H9 (cell line): ENCODE measurements around the gene EYA4. TPM values are rescaled to one million over a fixed set of nuclear protein-coding genes. Genes with fewer than 3 reads are reported as not detected.

Experiments
- DNase-seq: peaks from one replicate; pipeline ENCODE4 v3.0.0-alpha.2; 2017
- H2AFZ ChIP-seq: one replicate; pipeline ENCODE4 v1.6.1; 2013; ENCODE audit warnings: mild to moderate bottlenecking, low read length, control low read depth, moderate library complexity
- H2AK5ac ChIP-seq: 2 replicates; pipeline ENCODE4 v1.6.1; 2013; ENCODE audit warnings: low read length, control low read depth, mixed read lengths; ENCODE audit not compliant: insufficient read length
- H2BK120ac ChIP-seq: one replicate; pipeline ENCODE4 v1.6.1; 2013; ENCODE audit warnings: low read depth, mild to moderate bottlenecking, low read length, control low read depth, inconsistent platforms; ENCODE audit not compliant: poor library complexity, severe bottlenecking
- H2BK12ac ChIP-seq: 2 replicates; pipeline ENCODE4 v1.6.1; 2013; ENCODE audit warnings: low read length, control low read depth, mixed read lengths, low read depth; ENCODE audit not compliant: insufficient read length
- H2BK15ac ChIP-seq: 2 replicates; pipeline ENCODE4 v1.6.1; 2013; ENCODE audit warnings: low read depth, low read length, control low read depth
- H2BK20ac ChIP-seq: one replicate; pipeline ENCODE4 v1.6.1; 2013; ENCODE audit warnings: low read depth, mild to moderate bottlenecking, low read length, control low read depth, inconsistent platforms; ENCODE audit not compliant: poor library complexity, severe bottlenecking
- H2BK5ac ChIP-seq: 2 replicates; pipeline ENCODE4 v1.6.1; 2013; ENCODE audit warnings: low read length, control low read depth, mixed read lengths; ENCODE audit not compliant: insufficient read length
- H3K14ac ChIP-seq: 2 replicates; pipeline ENCODE4 v1.6.1; 2013; ENCODE audit warnings: low read length, control low read depth; ENCODE audit not compliant: insufficient read depth
- H3K18ac ChIP-seq: 2 replicates; pipeline ENCODE4 v1.6.1; 2013; ENCODE audit warnings: low read depth, mild to moderate bottlenecking, mixed read lengths, low read length, control low read depth; ENCODE audit not compliant: insufficient read length
- H3K23ac ChIP-seq: 2 replicates; pipeline ENCODE4 v1.6.1; 2013; ENCODE audit warnings: low read length, control low read depth, mixed read lengths, low read depth; ENCODE audit not compliant: insufficient read length
- H3K23me2 ChIP-seq: 2 replicates; pipeline ENCODE4 v1.6.1; 2013; ENCODE audit warnings: low read depth, mild to moderate bottlenecking, mixed read lengths, low read length, control low read depth; ENCODE audit not compliant: insufficient read length, poor library complexity, severe bottlenecking
- H3K27ac ChIP-seq: 2 replicates; pipeline ENCODE4 v1.5.1; 2013; ENCODE audit warnings: low read length, control low read depth, mixed read lengths, low read depth; ENCODE audit not compliant: insufficient read length
- H3K27me3 ChIP-seq: 2 replicates; pipeline ENCODE4 v1.6.1; 2013; ENCODE audit warnings: low read length, control low read depth, inconsistent platforms; ENCODE audit not compliant: insufficient read depth
- H3K4ac ChIP-seq: 2 replicates; pipeline ENCODE4 v1.6.1; 2013; ENCODE audit warnings: low read depth, mild to moderate bottlenecking, control low read depth, inconsistent platforms, low read length, moderate library complexity
- H3K4me1 ChIP-seq: 2 replicates; pipeline ENCODE4 v1.6.1; 2013; ENCODE audit warnings: low read length, control low read depth, inconsistent platforms; ENCODE audit not compliant: insufficient read depth
- H3K4me2 ChIP-seq: 2 replicates; pipeline ENCODE4 v1.6.1; 2013; ENCODE audit warnings: low read length, control low read depth, mixed read lengths; ENCODE audit not compliant: insufficient read length, insufficient read depth
- H3K56ac ChIP-seq: 2 replicates; pipeline ENCODE4 v1.6.1; 2013; ENCODE audit warnings: low read depth, mild to moderate bottlenecking, mixed read lengths, low read length, control low read depth; ENCODE audit not compliant: insufficient read length
- H3K79me1 ChIP-seq: 2 replicates; pipeline ENCODE4 v1.6.1; 2013; ENCODE audit warnings: low read depth, mild to moderate bottlenecking, moderate library complexity, low read length, control low read depth, inconsistent platforms; ENCODE audit not compliant: insufficient read depth, poor library complexity, severe bottlenecking
- H3K79me2 ChIP-seq: 2 replicates; pipeline ENCODE4 v1.6.1; 2013; ENCODE audit warnings: low read length, control low read depth, inconsistent platforms; ENCODE audit not compliant: insufficient read depth
- H3K9ac ChIP-seq: 2 replicates; pipeline ENCODE4 v1.6.1; 2013; ENCODE audit warnings: low read length, control low read depth, mixed read lengths; ENCODE audit not compliant: insufficient read length; ENCODE audit errors: extremely low read depth
- H3K9me3 ChIP-seq: one replicate; pipeline ENCODE4 v1.6.1; 2013; ENCODE audit warnings: low read depth, low read length, inconsistent platforms; ENCODE audit not compliant: control insufficient read depth
- H3T11ph ChIP-seq: one replicate; pipeline ENCODE4 v1.6.1; 2013; ENCODE audit warnings: mild to moderate bottlenecking, low read length, control low read depth, inconsistent platforms
- H4K20me1 ChIP-seq: one replicate; pipeline ENCODE4 v1.6.1; 2013; ENCODE audit not compliant: control insufficient read depth, insufficient read length, insufficient read depth
- H4K5ac ChIP-seq: 2 replicates; pipeline ENCODE4 v1.6.1; 2013; ENCODE audit warnings: low read depth, mild to moderate bottlenecking, mixed read lengths, low read length, control low read depth; ENCODE audit not compliant: insufficient read length
- H4K8ac ChIP-seq: replicated peaks from 2 replicates; pipeline ENCODE4 v1.6.1; 2013; ENCODE audit warnings: low read length, control low read depth, mixed read lengths, low read depth; ENCODE audit not compliant: insufficient read length
- H4K91ac ChIP-seq: 2 replicates; pipeline ENCODE4 v1.6.1; 2013; ENCODE audit warnings: low read depth, mild to moderate bottlenecking, moderate library complexity, mixed read lengths, low read length, control low read depth; ENCODE audit not compliant: insufficient read length
- H3K27ac Mint-ChIP-seq, 3 experiments: 2 replicates in 2 of 3; 3 replicates in 1 of 3; pipeline ENCODE4 v1.8.0; 2020 to 2021; ENCODE audit warnings: mixed read lengths in 3 of 3, mild to moderate bottlenecking in 1 of 3, moderate library complexity in 1 of 3
- H3K27me3 Mint-ChIP-seq: 2 replicates; pipeline ENCODE4 v1.8.0; 2021; ENCODE audit warnings: low read depth, mild to moderate bottlenecking, moderate library complexity, mixed read lengths
- H3K36me3 Mint-ChIP-seq, 3 experiments: 2 replicates in 2 of 3; 3 replicates in 1 of 3; pipeline ENCODE4 v1.8.0; 2020 to 2021; ENCODE audit warnings: low read depth in 3 of 3, mixed read lengths in 3 of 3; ENCODE audit not compliant: insufficient read depth in 1 of 3
- H3K4me1 Mint-ChIP-seq, 2 experiments: 2 replicates each; pipeline ENCODE4 v1.8.0; 2020; ENCODE audit warnings: mixed read lengths in 2 of 2
- H3K4me3 Mint-ChIP-seq, 2 experiments: 2 replicates in 1 of 2; 3 replicates in 1 of 2; pipeline ENCODE4 v1.8.0; 2020 to 2021; ENCODE audit warnings: mild to moderate bottlenecking in 2 of 2, mixed read lengths in 2 of 2, moderate library complexity in 1 of 2
- H3K9me3 Mint-ChIP-seq, 2 experiments: 2 replicates in 1 of 2; 3 replicates in 1 of 2; pipeline ENCODE4 v1.8.0; 2020; ENCODE audit warnings: mild to moderate bottlenecking in 2 of 2, mixed read lengths in 2 of 2, moderate library complexity in 1 of 2
- CTCF ChIP-seq: fragments of 200-600 bp; sonication (generic); conservative IDR thresholded peaks from 3 replicates; pipeline ENCODE4 v1.8.0; 2021; ENCODE audit warnings: antibody characterized with exemption, mild to moderate bottlenecking
- WGBS: extraction: QIAGEN DNeasy Blood & Tissue Kit; methylation state at CpG from one replicate; pipeline ENCODE4 v1.1.7; 2013; ENCODE audit warnings: missing lambda C conversion rate, low lambda C conversion rate, mixed read lengths; ENCODE audit not compliant: insufficient read length; ENCODE audit errors: extremely low coverage; 5-methylcytosine and 5-hydroxymethylcytosine counted together
- total RNA-seq: library from RNA; stranded (reverse); gene quantifications from 2 replicates; pipeline ENCODE4 v1.2.1, GENCODE V29; 2021

EYA4 gene
- total RNA-seq, 1 experiment from 2014 or later: 0.26 TPM

- H4K5ac ChIP-seq: no peak overlapping the region
- TF ChIP-seq CTCF: no peak
- no peak overlapping the region for H2BK15ac ChIP-seq
- DNase-seq: no peak
- no peak overlapping the region for H4K91ac ChIP-seq
- no peaks in the 10 kb centered on the region for H4K20me1 ChIP-seq
- no peaks in the 10 kb centered on the region for H3K27me3 ChIP-seq
- no peak overlapping the region for H3K9ac ChIP-seq
- H3K9me3 ChIP-seq: no peaks in the 10 kb centered on the region
- no peak overlapping the region for H2AFZ ChIP-seq
- H3K27me3 Mint-ChIP-seq: no peaks in the 10 kb centered on the region
- H3K79me1 ChIP-seq: no peaks in the 10 kb centered on the region
- H3K79me2 ChIP-seq: no peaks in the 10 kb centered on the region
- no peak overlapping the region for H2BK12ac ChIP-seq
- H3K36me3 Mint-ChIP-seq: no peaks in the 10 kb centered on the region
- H2BK20ac ChIP-seq: no peak overlapping the region
- no peak overlapping the region for H3K4ac ChIP-seq
- H3K9me3 Mint-ChIP-seq: no peaks in the 10 kb centered on the region
- H2BK5ac ChIP-seq: no peak overlapping the region
- H3K23ac ChIP-seq: no peak overlapping the region
- no peaks in the 10 kb centered on the region for H3K4me1 Mint-ChIP-seq
- H2AK5ac ChIP-seq: no peak overlapping the region
- no peaks in the 10 kb centered on the region for H3K4me1 ChIP-seq
- no peak overlapping the region for H3K4me3 Mint-ChIP-seq
- no peak overlapping the region for H3K56ac ChIP-seq
- no peak overlapping the region for H3K27ac Mint-ChIP-seq
- H3K14ac ChIP-seq: no peak overlapping the region
- no peak overlapping the region for H3K4me2 ChIP-seq
- H3K27ac ChIP-seq: no peak overlapping the region
- no peak overlapping the region for H2BK120ac ChIP-seq
- no peak overlapping the region for H3T11ph ChIP-seq
- no CpG with 5 or more reads among the region's 6 CpGs for whole genome bisulfite sequencing
- H3K23me2 ChIP-seq: no peaks in the 10 kb centered on the region
- H4K8ac ChIP-seq: no peak overlapping the region
- no peak overlapping the region for H3K18ac ChIP-seq
Observed at GRCh38 chr6:133504158-133504557, 263.0 kb downstream of the EYA4 start.
